ACHN (cell line): ENCODE results near the gene COL4A2.
A peak's percentile ranks its signal among the peaks of the same experiment; 100 is the strongest.

Experiments used
- DNase-seq: peaks from one replicate; pipeline ENCODE4 v3.0.0-alpha.2; 2015
- in situ Hi-C: cut with HindIII; loops from 2 replicates; pipeline ENCODE4 v1.10.0; 2017; ENCODE audit warnings: low sequenced_read_pairs, low pct_ligation_motif_present, low pct_unique_long_range_greater_than_20kb

COL4A2 gene

DNA sequence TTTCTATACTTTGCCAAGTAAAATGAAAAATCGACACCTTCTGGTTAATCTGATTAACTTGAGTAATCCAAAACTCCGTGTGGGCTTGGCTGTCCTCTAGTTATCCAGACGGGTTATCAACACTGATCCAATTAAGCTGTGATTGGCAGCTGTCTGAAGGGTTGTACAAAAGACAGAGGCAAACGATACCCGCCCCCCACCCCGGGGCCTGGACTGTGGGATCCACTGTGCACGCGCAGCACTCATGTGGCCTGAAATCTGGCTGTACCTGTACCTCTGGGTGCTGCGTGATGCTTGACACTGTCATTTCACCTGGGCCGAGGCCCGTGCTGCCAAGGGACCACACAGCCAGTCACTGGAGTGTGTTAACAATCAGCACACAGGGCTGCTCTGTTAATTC lies 53.5 kb downstream of the COL4A2 start:
- in situ Hi-C loops, result no loop called here
- DNase-seq, result no peak

DNA sequence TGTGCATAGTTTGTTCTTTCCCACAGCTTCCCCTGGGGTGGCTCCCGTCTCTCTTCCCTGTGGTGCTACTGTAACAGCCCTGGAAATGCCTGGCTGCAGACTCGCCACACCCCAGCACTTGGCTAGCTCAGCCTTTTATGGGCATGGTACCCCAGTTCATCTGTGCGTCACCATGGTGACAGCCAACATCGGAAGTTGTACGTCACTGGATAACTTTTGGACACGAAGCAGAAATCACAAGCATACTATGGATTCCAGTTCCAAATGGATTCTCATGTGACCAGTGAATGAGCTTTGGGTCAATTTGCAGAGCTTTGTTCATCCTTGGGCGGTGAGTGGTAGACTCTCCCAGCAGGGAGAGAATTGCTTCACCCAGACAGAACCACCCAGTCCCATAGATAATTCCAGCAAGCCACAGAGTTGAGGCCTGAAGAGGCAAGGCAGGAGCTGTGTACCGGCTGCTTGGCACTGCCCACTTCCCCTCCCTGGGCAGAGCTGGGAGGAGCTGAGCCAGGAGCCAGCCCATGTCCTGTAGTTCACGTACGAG lies 54.4 kb downstream of the COL4A2 start:
- no peak for DNase-seq
- in situ Hi-C loops, result no loop called here

GRCh38 chr13:110363010-110363409 lies 55.9 kb downstream of the COL4A2 start:
- DNase-seq, result no peak
- in situ Hi-C loops, result no loop called here

DNA sequence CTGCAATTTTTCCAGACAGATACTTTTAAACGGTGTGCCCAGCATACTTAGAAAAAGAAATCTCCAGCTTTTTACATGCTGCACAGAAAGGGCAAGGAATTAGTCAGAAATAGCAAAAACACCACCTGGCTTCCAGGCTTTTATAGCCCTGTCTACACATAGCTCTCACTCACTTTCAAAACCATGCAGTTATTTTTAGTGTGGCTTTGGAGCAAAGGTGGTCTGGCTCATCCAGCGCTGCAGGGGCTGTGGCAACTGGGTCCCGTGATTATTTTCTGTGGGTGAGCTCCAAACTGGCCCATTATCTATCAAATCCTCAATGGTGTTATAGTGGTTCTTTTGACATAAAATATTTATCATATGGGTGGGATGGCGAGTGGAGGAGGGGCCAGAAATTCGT lies 57.0 kb downstream of the COL4A2 start:
- in situ Hi-C loops, result no loop called here
- DNase-seq, result no peak

GRCh38 chr13:110365876-110366275 lies 58.8 kb downstream of the COL4A2 start:
- in situ Hi-C loops, result no loop called here
- DNase-seq, result no peak

GRCh38 chr13:110366733-110367132 lies 59.6 kb downstream of the COL4A2 start:
- no peak for DNase-seq
- in situ Hi-C loops, result no loop called here

GRCh38 chr13:110367620-110368019 lies 60.5 kb downstream of the COL4A2 start:
- DNase-seq, result no peak
- in situ Hi-C loops, result no loop called here

DNA sequence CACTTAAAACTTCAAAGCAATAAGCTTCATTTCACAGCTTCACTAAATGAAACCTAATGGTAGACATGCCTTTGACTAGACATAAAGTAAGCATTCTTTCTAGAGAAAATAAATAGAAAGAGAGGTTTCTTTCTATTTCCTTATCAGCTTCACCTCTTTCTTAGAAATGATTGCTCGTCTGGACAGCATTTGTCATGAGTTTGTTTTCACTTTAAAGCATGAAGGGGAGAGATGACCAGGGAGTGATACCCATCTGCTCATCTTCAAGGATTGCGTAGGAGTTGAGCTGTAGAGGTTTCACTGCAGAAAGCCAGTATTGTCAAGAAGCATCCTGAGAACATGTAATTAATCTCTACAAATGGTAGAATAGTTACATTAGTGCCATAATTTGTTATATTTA lies 61.3 kb downstream of the COL4A2 start:
- in situ Hi-C loops, result no loop called here
- DNase-seq, result no peak

GRCh38 chr13:110369400-110369799 lies 62.3 kb downstream of the COL4A2 start:
- in situ Hi-C loops, result no loop called here
- no peak for DNase-seq

DNA sequence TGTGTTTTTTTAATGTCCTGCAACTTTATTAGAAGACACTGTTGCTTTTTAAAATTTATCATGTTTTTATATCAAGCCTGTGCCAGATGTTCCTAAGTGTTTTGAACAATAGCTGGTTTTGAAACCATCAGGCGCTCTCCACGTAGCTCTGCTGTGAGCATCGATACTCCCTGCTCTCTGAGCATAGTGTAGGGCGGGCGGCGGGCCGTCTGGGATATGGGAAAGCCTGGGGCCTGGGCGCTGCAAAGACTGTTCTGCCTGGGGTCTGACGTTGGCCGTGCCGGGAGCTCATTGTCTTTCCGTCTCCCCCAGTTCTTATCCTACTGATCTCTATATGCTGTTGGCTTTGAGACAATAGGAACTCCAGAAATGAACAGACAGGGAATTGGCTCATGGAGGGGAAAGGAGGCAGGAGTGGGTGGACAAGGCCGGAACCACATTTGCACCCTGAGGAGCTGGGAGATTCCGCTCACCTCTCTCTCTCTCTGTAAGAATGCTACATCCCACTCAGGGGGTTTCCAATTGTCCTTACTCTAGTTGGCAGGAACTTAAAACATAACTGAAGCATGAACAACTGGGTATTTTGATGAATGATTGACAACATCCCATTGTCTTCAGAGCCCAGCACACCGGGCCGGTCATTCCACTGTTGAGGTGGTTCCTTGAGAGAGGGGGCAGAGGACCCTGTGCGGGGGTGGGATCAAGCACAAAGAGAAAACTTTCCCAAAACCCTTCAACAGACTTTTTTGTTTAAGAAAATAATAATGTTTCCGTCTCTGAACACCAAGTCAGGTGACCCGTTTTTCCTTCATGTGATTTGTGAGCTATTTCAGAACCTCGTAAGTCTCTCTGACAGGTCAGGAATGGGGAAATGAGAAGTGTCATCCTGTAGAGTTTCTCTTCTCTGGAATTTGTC lies 64.7 kb downstream of the COL4A2 start:
- peak; percentile 92 for DNase-seq
- in situ Hi-C loops, result no loop called here

GRCh38 chr13:110372676-110373075 lies 65.6 kb downstream of the COL4A2 start:
- DNase-seq, result no peak
- in situ Hi-C loops, result no loop called here

GRCh38 chr13:110373617-110374016 lies 66.5 kb downstream of the COL4A2 start:
- in situ Hi-C loops, result no loop called here

GRCh38 chr13:110374431-110375370 lies 67.6 kb downstream of the COL4A2 start:
- in situ Hi-C loops, result no loop called here

More at GRCh38 chr13:110373617-110374016, 66.5 kb downstream of the COL4A2 start:
- no peak for DNase-seq

GRCh38 chr13:110376120-110376519 lies 69.0 kb downstream of the COL4A2 start:
- DNase-seq, result no peak
- in situ Hi-C loops, result no loop called here

More at GRCh38 chr13:110374431-110375370, 67.6 kb downstream of the COL4A2 start:
- DNase-seq, result no peak

GRCh38 chr13:110377178-110377825 lies 70.2 kb downstream of the COL4A2 start:
- no peak for DNase-seq
- in situ Hi-C loops, result no loop called here

- in situ Hi-C loops, result no loop called here
- DNase-seq, result no peak
Measured at GRCh38 chr13:110377826-110378201, 70.7 kb downstream of the COL4A2 start.

- no peak for DNase-seq
- in situ Hi-C loops, result no loop called here
Measured at GRCh38 chr13:110379358-110379757, 72.3 kb downstream of the COL4A2 start.

DNA sequence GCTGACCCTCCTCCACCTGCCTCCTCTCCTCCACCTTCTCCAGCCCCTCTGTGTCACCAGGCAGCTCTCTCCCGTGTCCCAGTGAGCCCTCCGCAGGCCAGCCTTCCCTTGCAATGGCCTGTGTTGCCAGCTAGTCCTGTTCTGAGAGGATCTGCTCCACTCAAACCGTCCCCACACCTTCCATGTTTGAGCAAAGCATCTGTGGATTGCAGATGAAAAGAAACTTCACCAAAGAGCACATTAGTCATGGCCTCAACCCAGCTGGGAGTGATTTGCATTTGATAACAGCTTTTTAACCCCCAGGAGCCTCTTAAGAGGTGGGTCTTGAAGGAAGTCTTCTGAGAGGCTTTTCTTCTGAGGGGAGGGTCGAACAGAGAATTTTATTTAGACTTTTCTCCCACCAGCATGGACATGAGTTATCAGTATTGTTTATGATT lies 72.8 kb downstream of the COL4A2 start:
- DNase-seq, result no peak
- in situ Hi-C loops, result no loop called here
